ENCODE measurements around the gene C1orf167. TPM values are rescaled to one million over a fixed set of nuclear protein-coding genes. Genes with fewer than 3 reads are reported as not detected.
A peak's percentile ranks its signal among the peaks of the same experiment; 100 is the strongest.

Gene C1orf167
- total and polyA plus RNA-seq, 2 donors from 2014 or later = 1.9 to 4.2 TPM

GRCh38 chr1:11837767-11838348 lies 75.9 kb downstream of the C1orf167 start:
- no peak for DNase-seq
- TF ChIP-seq, protein P1, sequence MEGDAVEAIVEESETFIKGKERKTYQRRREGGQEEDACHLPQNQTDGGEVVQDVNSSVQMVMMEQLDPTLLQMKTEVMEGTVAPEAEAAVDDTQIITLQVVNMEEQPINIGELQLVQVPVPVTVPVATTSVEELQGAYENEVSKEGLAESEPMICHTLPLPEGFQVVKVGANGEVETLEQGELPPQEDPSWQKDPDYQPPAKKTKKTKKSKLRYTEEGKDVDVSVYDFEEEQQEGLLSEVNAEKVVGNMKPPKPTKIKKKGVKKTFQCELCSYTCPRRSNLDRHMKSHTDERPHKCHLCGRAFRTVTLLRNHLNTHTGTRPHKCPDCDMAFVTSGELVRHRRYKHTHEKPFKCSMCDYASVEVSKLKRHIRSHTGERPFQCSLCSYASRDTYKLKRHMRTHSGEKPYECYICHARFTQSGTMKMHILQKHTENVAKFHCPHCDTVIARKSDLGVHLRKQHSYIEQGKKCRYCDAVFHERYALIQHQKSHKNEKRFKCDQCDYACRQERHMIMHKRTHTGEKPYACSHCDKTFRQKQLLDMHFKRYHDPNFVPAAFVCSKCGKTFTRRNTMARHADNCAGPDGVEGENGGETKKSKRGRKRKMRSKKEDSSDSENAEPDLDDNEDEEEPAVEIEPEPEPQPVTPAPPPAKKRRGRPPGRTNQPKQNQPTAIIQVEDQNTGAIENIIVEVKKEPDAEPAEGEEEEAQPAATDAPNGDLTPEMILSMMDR (IDR thresholded peaks at IDR 0.05; ENCODE audit: borderline replicate concordance, extremely low read depth, insufficient read depth) = no peak
- H3K9ac ChIP-seq (ENCODE audit: low read length in 3 of 3) = no peak overlapping the region
- no peak overlapping the region for H3K4me3 ChIP-seq (ENCODE audit: low read length in 3 of 3)
- H3K36me3 ChIP-seq (ENCODE audit: control insufficient read depth in 2 of 3, insufficient read depth in 3 of 3, low read length in 3 of 3) = peaks cover 16 to 76% (median 66%) of the 10 kb centered on the region in 3 donors
- no peaks in the 10 kb centered on the region for H3K4me1 ChIP-seq (ENCODE audit: control insufficient read depth in 2 of 3, insufficient read depth in 2 of 3, low read depth in 1 of 3, low read length in 3 of 3)
- H3K27ac ChIP-seq (ENCODE audit: low read depth in 2 of 2, low read length in 2 of 2) = no peak overlapping the region
- intact Hi-C loops (cut with DNase I) = loop anchor here (5.0 kb wide), 1 partner anchor 54 kb away; no protein-coding TSS in a partner anchor
- H3K27me3 ChIP-seq (ENCODE audit: control insufficient read depth, insufficient read depth, low read length) = no peaks in the 10 kb centered on the region
- FAIRE-seq = no peak
- no peaks in the 10 kb centered on the region for H3K9me3 ChIP-seq (ENCODE audit: control insufficient read depth in 2 of 3, insufficient read depth in 1 of 3, low read length in 3 of 3)

DNA sequence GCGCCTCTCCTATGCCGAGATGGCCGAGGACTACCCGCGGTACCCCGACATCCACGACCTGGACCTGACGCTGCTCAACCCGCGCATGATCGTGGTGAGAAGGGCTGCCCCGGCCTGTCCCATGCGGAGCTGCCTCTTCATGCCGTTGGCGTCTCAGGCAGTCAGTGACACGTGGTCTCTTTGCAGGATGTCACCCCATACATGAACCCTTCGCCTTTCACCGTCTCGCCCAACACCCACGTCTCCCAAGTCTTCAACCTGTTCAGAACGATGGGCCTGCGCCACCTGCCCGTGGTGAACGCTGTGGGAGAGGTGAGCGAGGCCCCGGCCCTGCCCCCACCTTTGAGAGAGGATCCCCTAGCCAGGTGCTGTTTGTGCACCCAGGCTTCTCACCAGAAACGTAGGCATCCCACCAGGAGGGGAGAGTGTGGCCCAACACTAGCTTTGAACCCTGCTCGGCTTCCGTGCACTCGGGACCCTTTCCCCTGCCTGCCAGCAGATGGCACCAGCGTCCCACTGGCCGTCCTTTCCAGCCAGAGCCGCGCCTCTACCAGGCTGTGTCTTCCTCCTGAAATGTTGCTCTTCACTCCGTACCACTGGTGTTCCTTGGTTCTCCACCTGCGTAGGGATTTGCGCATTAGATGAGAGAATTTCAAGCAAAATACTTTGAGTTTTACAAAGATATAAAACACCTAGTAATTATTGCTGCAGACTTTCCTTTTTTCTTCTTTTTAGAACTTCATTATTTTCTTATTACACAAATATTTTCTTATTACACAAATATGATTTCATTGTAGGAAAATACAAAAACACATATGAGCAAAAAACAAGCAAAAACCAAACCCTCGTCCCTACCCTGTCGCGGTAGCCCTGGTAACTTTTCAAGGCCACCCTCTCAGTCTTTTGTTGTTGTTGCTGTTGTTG lies 76.6 kb downstream of the C1orf167 start:
- Histone ChIP-seq H3K4me3 (ENCODE audit: low read length in 3 of 3) (no peak overlapping the region), H3K27me3 (ENCODE audit: control insufficient read depth, insufficient read depth, low read length) (no peaks in the 10 kb centered on the region), H3K9me3 (ENCODE audit: control insufficient read depth in 2 of 3, insufficient read depth in 1 of 3, low read length in 3 of 3) (no peaks in the 10 kb centered on the region), H3K4me1 (ENCODE audit: control insufficient read depth in 2 of 3, insufficient read depth in 2 of 3, low read depth in 1 of 3, low read length in 3 of 3) (no peaks in the 10 kb centered on the region), H3K9ac (ENCODE audit: low read length in 3 of 3) (no peak overlapping the region), H3K27ac (ENCODE audit: low read depth in 2 of 2, low read length in 2 of 2) (no peak overlapping the region), H3K36me3 (ENCODE audit: control insufficient read depth in 2 of 3, insufficient read depth in 3 of 3, low read length in 3 of 3) (peaks cover 16 to 70% (median 61%) of the 10 kb centered on the region in 3 donors)
- TF ChIP-seq, protein P1 (IDR thresholded peaks at IDR 0.05; ENCODE audit: borderline replicate concordance, extremely low read depth, insufficient read depth) = peak; percentile 91
- FAIRE-seq = no peak
- intact Hi-C loops (cut with DNase I) = loop anchor here (5.0 kb wide), 1 partner anchor 54 kb away; no protein-coding TSS in a partner anchor
- DNase-seq = peak; percentile 57 to 90 (median 72)

Other genes starting within 250 kb of the C1orf167 start
- 10.2 TPM for gene FBXO2, start 107.8 kb upstream of the C1orf167 start, total RNA-seq
- 38.4 TPM for gene FBXO2, start 107.8 kb upstream of the C1orf167 start, polyA plus RNA-seq (ENCODE audit: insufficient read depth, low read depth, low replicate concordance)
- gene FBXO44, start 107.3 kb upstream of the C1orf167 start, total RNA-seq = 22.5 TPM
- gene FBXO44, start 107.3 kb upstream of the C1orf167 start, polyA plus RNA-seq (ENCODE audit: insufficient read depth, low read depth, low replicate concordance) = 66.6 TPM
- gene FBXO6, start 98.0 kb upstream of the C1orf167 start, total RNA-seq = 8.1 TPM
- gene FBXO6, start 98.0 kb upstream of the C1orf167 start, polyA plus RNA-seq (ENCODE audit: insufficient read depth, low read depth, low replicate concordance) = 11.2 TPM
- 36.8 TPM for gene MAD2L2, start 81.0 kb upstream of the C1orf167 start, total RNA-seq
- 51.7 TPM for gene MAD2L2, start 81.0 kb upstream of the C1orf167 start, polyA plus RNA-seq (ENCODE audit: insufficient read depth, low read depth, low replicate concordance)
- gene DRAXIN, start 70.5 kb upstream of the C1orf167 start, total RNA-seq = 0.28 TPM
- 0.17 TPM for gene DRAXIN, start 70.5 kb upstream of the C1orf167 start, polyA plus RNA-seq (ENCODE audit: insufficient read depth, low read depth, low replicate concordance)
- gene AGTRAP, start 26.1 kb upstream of the C1orf167 start, total RNA-seq = 66.1 TPM
- gene AGTRAP, start 26.1 kb upstream of the C1orf167 start, polyA plus RNA-seq (ENCODE audit: insufficient read depth, low read depth, low replicate concordance) = 140 TPM
- gene MTHFR, start 43.8 kb downstream of the C1orf167 start, total RNA-seq = 65.5 TPM
- gene MTHFR, start 43.8 kb downstream of the C1orf167 start, polyA plus RNA-seq (ENCODE audit: insufficient read depth, low read depth, low replicate concordance) = 10.6 TPM
- gene CLCN6, start 44.0 kb downstream of the C1orf167 start, total RNA-seq = 26.0 TPM
- gene CLCN6, start 44.0 kb downstream of the C1orf167 start, polyA plus RNA-seq (ENCODE audit: insufficient read depth, low read depth, low replicate concordance) = 7.1 TPM
- gene NPPA, start 85.6 kb downstream of the C1orf167 start, total RNA-seq = 0.50 TPM
- not detected for gene NPPA, start 85.6 kb downstream of the C1orf167 start, polyA plus RNA-seq (ENCODE audit: insufficient read depth, low read depth, low replicate concordance)
- gene NPPB, start 96.8 kb downstream of the C1orf167 start, total RNA-seq = not detected
- gene NPPB, start 96.8 kb downstream of the C1orf167 start, polyA plus RNA-seq (ENCODE audit: insufficient read depth, low read depth, low replicate concordance) = not detected
- gene KIAA2013, start 164.2 kb downstream of the C1orf167 start, total RNA-seq = 42.5 TPM
- 52.1 TPM for gene KIAA2013, start 164.2 kb downstream of the C1orf167 start, polyA plus RNA-seq (ENCODE audit: insufficient read depth, low read depth, low replicate concordance)
- gene PLOD1, start 172.5 kb downstream of the C1orf167 start, total RNA-seq = 58.8 TPM
- gene PLOD1, start 172.5 kb downstream of the C1orf167 start, polyA plus RNA-seq (ENCODE audit: insufficient read depth, low read depth, low replicate concordance) = 103 TPM
- 77.6 TPM for gene MFN2, start 218.3 kb downstream of the C1orf167 start, total RNA-seq
- gene MFN2, start 218.3 kb downstream of the C1orf167 start, polyA plus RNA-seq (ENCODE audit: insufficient read depth, low read depth, low replicate concordance) = 41.1 TPM